HS-5 (cell line): ENCODE measurements around the gene TFCP2L1.

ENCODE experiments used
- DNase-seq: peaks from one replicate; pipeline ENCODE4 v3.0.0-alpha.2; 2012; ENCODE audit warnings: low read depth

The TFCP2L1 gene

GRCh38 chr2:121172456-121172855 is 112.5 kb downstream of the TFCP2L1 start:
- no peak for DNase-seq

GRCh38 chr2:121171625-121172119 is 113.3 kb downstream of the TFCP2L1 start:
- DNase-seq, result no peak

- no peak for DNase-seq
These were observed 114.4 kb downstream of the TFCP2L1 start for GRCh38 chr2:121170577-121170976.

- no peak for DNase-seq
These were observed 117.6 kb downstream of the TFCP2L1 start for GRCh38 chr2:121167411-121167810.
